Spleen (tissue), 7 donors: ENCODE data around the gene GRIN3B.

Source experiments
- POLR2A ChIP-seq, 3 donors: fragments of 450-650 bp; IDR thresholded peaks; one replicate each; pipeline ENCODE4 v1.5.1; 2017; ENCODE audit warnings: antibody characterized with exemption in 3 of 3, mild to moderate bottlenecking in 1 of 3
- TF ChIP-seq, protein P1 (sequence below), 11 experiments: fragments of 200-600 bp in 7 of 11; fragments of 450-650 bp in 4 of 11; sonication (generic) in 4 of 11; IDR thresholded peaks in 8 of 11; conservative IDR thresholded peaks in 3 of 11; 1 replicate in 7 of 11; 2 replicates in 4 of 11; pipeline versions ENCODE4 v1.4.0 to v1.8.0; 2016 to 2021; ENCODE audit warnings: antibody characterized with exemption in 11 of 11, inconsistent platforms in 4 of 11, mild to moderate bottlenecking in 1 of 11
- donor health status: DM: no; HTN: no; CAD: no; lungs with moderate emphysema.
- donor health status: DM: no; HTN: no; CAD: no.
- donor health status: DM: no; HTN: no; CAD: no.

DNA sequence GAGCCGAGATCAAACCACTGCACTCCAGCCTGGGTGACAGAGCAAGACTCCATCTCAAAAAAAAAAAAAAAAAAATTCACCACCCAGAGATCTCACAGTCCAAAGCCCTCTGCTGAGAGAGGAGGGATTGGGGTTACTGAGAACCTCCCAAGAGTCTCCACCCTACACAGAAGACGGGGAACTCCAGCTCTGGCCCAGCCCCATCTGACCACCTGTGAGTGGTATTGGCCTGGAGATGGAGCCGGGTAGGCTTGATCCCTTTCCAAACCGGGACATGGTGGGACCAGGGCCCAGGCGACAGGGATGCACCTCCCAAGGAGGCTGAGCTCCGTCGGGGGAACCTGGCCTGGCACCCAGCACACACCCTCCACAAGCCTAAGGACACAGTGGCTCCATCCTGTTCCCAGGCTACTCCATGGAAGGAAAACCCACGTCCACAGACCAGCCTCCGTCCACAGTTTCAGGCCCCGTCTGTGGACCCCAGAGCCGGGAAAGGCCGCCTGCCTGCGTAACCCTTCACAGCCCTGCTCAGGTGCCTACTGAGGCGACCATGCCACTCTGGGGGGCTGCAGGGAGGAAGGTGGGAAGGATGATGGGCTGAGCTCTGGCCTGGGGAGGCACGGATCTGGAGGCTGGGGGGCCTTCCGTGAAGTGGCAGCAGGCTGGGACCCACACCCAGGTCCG, 18.9 kb downstream of the GRIN3B start:
- TF ChIP-seq, protein P1, sequence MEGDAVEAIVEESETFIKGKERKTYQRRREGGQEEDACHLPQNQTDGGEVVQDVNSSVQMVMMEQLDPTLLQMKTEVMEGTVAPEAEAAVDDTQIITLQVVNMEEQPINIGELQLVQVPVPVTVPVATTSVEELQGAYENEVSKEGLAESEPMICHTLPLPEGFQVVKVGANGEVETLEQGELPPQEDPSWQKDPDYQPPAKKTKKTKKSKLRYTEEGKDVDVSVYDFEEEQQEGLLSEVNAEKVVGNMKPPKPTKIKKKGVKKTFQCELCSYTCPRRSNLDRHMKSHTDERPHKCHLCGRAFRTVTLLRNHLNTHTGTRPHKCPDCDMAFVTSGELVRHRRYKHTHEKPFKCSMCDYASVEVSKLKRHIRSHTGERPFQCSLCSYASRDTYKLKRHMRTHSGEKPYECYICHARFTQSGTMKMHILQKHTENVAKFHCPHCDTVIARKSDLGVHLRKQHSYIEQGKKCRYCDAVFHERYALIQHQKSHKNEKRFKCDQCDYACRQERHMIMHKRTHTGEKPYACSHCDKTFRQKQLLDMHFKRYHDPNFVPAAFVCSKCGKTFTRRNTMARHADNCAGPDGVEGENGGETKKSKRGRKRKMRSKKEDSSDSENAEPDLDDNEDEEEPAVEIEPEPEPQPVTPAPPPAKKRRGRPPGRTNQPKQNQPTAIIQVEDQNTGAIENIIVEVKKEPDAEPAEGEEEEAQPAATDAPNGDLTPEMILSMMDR (IDR thresholded peaks at IDR 0.05 in 8 of 11, conservative IDR thresholded peaks at IDR 0.05 in 3 of 11): no peak
- no peak for TF ChIP-seq POLR2A (IDR thresholded peaks at IDR 0.05)
